GM21360 (cell line): ENCODE data around the gene CCDC54.

ENCODE experiments used
- ATAC-seq: cut with Tn5 transposase; IDR thresholded peaks from one replicate; pipeline ENCODE4 v1.9.1; 2021; ENCODE audit warnings: mild to moderate bottlenecking, moderate library complexity; ENCODE audit not compliant: unreplicated experiment

Gene CCDC54

GRCh38 chr3:107392549-107393165, 15.4 kb downstream of the CCDC54 start:
- no peak for ATAC-seq

DNA sequence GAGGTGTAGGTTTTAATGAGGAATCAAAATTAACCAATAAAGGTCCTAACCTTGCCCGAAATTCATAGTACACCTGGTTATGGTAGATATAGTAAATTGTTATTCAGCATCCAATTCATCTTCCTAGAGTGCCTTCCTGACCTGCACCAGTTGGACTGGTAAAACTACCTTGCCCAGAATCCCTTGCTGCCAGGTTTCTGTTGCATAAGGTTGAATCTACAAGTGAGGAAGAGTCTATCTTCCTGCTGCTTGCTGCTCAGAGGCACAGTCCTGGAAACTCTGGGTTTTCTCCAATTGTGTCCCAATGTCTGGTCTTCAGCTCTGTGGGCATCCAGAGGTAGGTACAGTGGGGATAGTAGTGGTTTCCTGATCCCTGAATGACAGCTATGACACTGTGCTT, 17.3 kb downstream of the CCDC54 start:
- no peak for ATAC-seq

DNA sequence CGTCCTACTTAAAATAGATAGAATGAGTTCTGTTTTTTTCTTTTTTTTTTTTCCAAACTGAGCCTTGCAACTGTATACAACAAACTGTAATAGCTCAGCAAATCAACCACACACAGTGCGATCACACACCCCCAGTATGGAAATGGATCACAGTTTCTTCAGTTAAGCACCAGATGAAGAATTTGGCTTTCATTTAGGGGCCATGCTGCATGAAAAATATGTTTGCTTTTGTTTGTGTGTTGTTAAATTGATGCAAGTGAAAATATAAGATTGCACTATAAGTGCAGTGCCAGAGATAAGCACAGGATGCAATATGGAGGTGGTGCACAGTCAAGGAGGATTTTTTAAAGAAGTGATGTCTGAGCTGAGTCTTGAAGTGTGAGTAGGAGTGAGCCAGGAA, 17.8 kb downstream of the CCDC54 start:
- ATAC-seq: no peak

GRCh38 chr3:107401301-107401700, 24.1 kb downstream of the CCDC54 start:
- ATAC-seq: no peak

DNA sequence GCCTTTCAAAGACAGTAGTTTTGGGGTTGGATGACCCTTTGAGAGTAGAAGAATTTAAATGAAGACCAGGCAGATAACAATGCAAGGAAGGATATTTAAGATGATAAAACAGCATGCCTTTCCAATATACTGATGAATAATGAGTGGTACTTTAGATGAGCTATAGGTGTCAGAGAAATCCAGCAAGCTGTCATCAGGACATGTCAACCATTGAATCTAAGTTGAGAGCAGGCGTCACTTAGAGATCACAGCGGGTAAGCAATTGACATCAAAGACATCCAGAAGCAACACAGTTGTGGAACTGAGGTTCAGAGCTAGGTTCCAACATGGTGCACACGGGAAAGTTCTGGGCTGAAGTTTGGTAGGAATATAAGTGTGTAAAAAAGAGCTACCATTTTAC, 25.0 kb downstream of the CCDC54 start:
- no peak for ATAC-seq

DNA sequence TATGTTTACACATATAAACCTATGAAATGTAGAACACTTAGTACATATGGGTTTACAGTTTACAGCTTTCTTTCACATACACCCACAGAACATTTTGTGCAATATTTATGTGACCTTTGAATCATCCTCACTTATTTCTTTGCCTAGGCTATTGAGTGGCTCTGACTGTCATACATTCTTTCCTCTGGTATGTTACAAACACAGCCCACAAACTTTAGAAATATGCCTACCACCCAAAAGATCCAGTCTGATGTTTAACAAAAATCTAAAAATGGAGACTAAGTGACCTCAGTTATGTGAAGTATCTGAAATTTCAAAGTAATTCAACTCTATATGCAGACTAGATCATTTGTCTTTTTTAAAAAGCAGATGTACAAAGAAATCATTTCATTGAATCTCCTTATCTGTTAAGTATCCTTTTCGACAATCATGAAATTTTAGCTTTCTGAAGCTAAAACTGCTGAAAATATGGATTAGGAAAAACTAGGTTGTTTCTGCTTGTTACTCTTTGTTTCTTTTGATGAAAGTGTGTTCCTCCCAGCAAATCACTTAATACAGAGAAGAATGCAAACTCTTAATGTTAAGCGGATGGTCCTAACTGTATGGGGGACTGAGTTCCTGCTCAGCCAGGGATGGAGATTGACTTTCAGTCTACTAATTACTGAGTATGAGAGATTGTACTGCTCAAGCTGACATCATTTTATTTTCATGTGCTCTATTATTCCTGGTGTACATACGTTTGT, 27.7 kb downstream of the CCDC54 start:
- no peak for ATAC-seq

- no peak for ATAC-seq
Measured at GRCh38 chr3:107407355-107407754, 30.1 kb downstream of the CCDC54 start.

DNA sequence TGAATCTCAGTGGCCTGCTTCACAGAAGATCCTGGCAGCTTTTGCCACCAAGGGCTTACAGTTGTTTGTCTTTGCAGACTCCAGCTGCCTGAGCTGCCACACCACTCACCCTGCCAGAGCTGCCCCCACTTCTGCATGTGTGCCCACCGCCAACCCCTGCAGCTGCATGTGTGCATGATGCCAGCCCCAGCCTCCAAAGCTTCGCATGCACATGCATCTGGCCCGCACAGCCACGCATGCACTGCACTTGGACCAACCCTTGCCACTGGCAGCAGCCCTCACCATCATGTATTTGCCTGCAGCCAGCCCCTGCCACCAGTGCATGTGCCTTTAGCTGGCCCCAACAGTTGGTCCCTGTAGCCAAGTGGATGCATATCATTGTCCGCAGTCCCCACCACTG, 31.3 kb downstream of the CCDC54 start:
- ATAC-seq: no peak

DNA sequence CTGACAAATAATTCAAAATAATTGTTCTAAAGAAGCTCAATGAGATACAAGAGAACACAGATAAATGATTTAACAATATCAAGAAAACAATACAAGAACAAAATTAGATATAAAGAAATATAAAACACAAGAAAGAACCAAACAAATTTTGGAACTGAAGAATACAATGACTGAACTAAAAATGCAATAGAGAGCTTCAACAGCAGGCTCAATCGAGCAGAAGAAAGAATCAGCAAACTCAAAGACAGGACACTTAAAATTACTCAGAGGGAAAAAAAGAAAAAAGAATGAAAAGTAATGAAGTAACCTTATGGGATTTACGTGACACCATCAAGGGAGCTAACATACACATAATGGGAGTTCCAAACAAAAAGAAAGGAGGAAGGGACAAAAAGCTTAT, 32.1 kb downstream of the CCDC54 start:
- ATAC-seq: no peak

GRCh38 chr3:107410606-107411005, 33.4 kb downstream of the CCDC54 start:
- no peak for ATAC-seq

DNA sequence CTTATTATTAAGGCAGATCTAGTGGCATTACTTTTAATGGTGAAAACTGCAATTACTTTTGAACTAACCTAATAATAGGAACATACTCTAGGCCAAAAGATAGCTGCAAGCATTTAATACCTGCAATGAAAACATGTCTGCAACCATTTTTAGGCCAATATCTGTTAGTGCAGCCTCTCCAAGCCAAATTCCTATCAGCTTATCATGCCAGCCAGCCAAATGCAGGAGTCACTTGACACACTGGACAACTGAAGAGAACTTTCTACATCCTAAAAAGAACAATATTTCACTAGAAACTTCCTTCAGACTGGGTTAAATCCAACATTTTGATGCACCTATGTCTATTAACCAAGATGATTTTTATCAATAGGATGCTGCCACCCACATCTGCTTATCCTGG, 33.8 kb downstream of the CCDC54 start:
- no peak for ATAC-seq

GRCh38 chr3:107411779-107412178, 34.5 kb downstream of the CCDC54 start:
- ATAC-seq: no peak

DNA sequence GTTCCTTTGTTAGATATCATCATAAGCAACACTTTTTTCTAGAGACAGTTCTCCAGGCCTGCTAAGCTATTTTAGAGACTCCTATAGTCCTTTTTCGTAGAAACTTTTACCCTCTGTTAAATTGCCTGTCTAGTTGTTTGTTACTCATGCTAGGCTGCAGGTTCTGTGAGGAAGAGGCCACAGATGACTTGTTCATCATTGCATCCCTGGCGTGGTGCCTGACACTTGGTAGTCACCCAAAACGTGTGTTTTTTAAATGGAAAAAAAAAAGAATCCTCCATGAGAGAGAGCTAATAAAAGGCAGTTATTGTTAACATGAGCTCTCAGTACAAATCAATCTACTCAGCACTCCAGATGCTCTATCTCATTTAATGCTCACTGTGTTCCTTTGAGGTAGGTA, 35.1 kb downstream of the CCDC54 start:
- ATAC-seq: no peak

DNA sequence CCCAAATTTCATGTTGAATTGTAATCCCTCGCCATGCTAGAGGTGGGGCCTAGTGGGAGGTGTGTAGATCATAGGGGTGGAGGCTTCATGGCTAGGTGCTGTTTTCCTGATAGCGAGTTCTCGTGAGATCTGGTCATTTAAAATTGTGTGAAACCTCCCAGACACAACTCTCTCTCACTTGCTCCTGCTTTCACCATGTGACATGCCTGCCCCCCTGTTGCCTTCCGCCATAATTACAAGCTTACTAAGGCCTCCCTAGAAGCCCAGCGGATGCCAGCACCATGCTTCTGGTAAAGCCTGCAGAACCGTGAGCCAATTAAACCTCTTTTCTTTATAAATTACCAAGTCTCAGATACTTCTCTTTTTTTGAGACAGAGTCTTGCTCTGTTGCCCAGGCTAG, 36.0 kb downstream of the CCDC54 start:
- ATAC-seq: no peak

- ATAC-seq: peak; percentile 72
Measured at GRCh38 chr3:107414325-107414964, 37.2 kb downstream of the CCDC54 start.

- no peak for ATAC-seq
Measured at GRCh38 chr3:107416138-107416537, 38.9 kb downstream of the CCDC54 start.

DNA sequence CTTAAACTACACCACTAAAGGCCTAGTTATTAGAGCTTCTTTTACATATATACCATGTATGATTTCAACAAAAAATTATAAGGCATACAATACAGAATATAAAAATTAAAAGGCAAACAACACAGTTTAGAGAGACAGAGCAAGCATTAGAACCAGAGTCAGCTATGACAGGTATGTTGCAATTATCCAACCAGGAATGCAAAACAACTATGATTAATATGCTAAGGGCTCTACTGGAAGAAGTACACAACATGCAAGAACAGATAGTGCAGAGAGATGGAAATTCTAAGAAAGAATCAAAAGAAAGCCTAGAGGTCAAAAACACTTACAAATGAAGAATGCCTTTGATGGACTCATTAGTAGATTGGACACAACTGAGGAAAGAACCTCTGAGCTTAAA, 39.6 kb downstream of the CCDC54 start:
- no peak for ATAC-seq

- ATAC-seq: peak; percentile 58
Measured at GRCh38 chr3:107421170-107421792, 44.0 kb downstream of the CCDC54 start.

GRCh38 chr3:107421881-107422280, 44.6 kb downstream of the CCDC54 start:
- ATAC-seq: no peak

DNA sequence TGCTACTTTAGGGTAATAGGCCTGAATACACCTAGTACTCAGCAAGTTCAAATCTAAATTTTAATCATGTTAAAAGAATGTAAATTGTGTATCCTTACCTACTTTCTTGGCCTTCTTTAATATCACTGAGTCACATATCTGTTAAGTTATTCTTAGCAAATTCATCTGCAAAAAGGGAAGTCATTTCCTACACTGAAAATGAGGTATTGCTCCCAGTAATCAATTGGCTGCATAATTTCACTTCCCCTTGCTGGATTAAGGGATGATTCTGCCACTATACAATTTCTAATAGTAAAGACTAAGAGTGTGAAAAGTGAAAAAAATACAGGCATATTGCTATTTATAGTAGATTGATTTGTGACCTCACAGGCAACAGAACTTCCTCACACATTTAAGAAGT, 47.8 kb downstream of the CCDC54 start:
- no peak for ATAC-seq

- no peak for ATAC-seq
Measured at GRCh38 chr3:107426223-107426622, 49.0 kb downstream of the CCDC54 start.
